Fibroblast of lung (primary cell): ENCODE measurements around the gene IQSEC3. TPM values are rescaled to one million over a fixed set of nuclear protein-coding genes. Genes with fewer than 3 reads are reported as not detected.
A peak's percentile ranks its signal among the peaks of the same experiment; 100 is the strongest.

ENCODE experiments used
- DNase-seq, 2 donors: peaks; one replicate each; pipeline versions ENCODE4 v3.0.0 to v3.0.0-alpha.2; 2010; ENCODE audit warnings: low read depth in 2 of 2
- H2AFZ ChIP-seq: 2 replicates; pipeline ENCODE4 v1.5.1; 2012; ENCODE audit warnings: low read length, control low read depth, inconsistent platforms
- H3K27ac ChIP-seq: 2 replicates; pipeline ENCODE4 v1.5.1; 2011; ENCODE audit warnings: low read length, control low read depth; ENCODE audit not compliant: insufficient read depth
- H3K27me3 ChIP-seq: 2 replicates; pipeline ENCODE4 v1.5.1; 2011; ENCODE audit warnings: mild to moderate bottlenecking, low read length; ENCODE audit not compliant: control insufficient read depth, insufficient read depth
- H3K36me3 ChIP-seq: 2 replicates; pipeline ENCODE4 v1.5.1; 2011; ENCODE audit warnings: low read length; ENCODE audit not compliant: control insufficient read depth, insufficient read depth
- H3K4me1 ChIP-seq: 2 replicates; pipeline ENCODE4 v1.5.1; 2011; ENCODE audit warnings: low read length; ENCODE audit not compliant: control insufficient read depth, insufficient read depth; ENCODE audit errors: extremely low read depth
- H3K4me2 ChIP-seq: 2 replicates; pipeline ENCODE4 v1.5.1; 2011; ENCODE audit warnings: low read length, control low read depth; ENCODE audit not compliant: insufficient read depth; ENCODE audit errors: extremely low read depth
- H3K4me3 ChIP-seq, 4 experiments: fragments of 200-600 bp in 1 of 4; sonication (generic) in 1 of 4; replicated peaks in 1 of 4; 2 replicates each; pipeline ENCODE4 v1.5.1; 2011 to 2016; ENCODE audit warnings: low read length in 4 of 4, low read depth in 3 of 4, mild to moderate bottlenecking in 3 of 4, control low read depth in 2 of 4, inconsistent platforms in 1 of 4, mixed read lengths in 1 of 4; ENCODE audit not compliant: insufficient read depth in 1 of 4; ENCODE audit errors: control extremely low read depth in 1 of 4
- H3K79me2 ChIP-seq: 2 replicates; pipeline ENCODE4 v1.5.1; 2012; ENCODE audit warnings: mild to moderate bottlenecking, low read length, inconsistent platforms; ENCODE audit not compliant: control insufficient read depth, insufficient read depth
- H3K9ac ChIP-seq: 2 replicates; pipeline ENCODE4 v1.5.1; 2011; ENCODE audit warnings: mild to moderate bottlenecking, low read length, control low read depth; ENCODE audit not compliant: insufficient read depth
- H3K9me3 ChIP-seq: 2 replicates; pipeline ENCODE4 v1.5.1; 2012; ENCODE audit warnings: low read depth, low read length; ENCODE audit not compliant: control insufficient read depth, insufficient read depth
- H4K20me1 ChIP-seq: 2 replicates; pipeline ENCODE4 v1.5.1; 2011; ENCODE audit warnings: low read length; ENCODE audit not compliant: control insufficient read depth, insufficient read depth; ENCODE audit errors: extremely low read depth
- EZH2 ChIP-seq: IDR thresholded peaks from 2 replicates; pipeline ENCODE4 v1.5.1; 2012; ENCODE audit warnings: low read length, control low read depth, mild to moderate bottlenecking; ENCODE audit errors: missing control alignments
- polyA plus RNA-seq, 2 donors: library from polyadenylated mRNA; depleted of rRNA in 1 of 2; stranded (reverse) in 1 of 2; unstranded in 1 of 2; fragments of >200 nt; gene quantifications; 2 replicates each; pipeline ENCODE4 v1.2.1, GENCODE V29; 2011 to 2012; ENCODE audit warnings: missing spikeins in 1 of 2
- total RNA-seq: library from RNA; depleted of rRNA; stranded (reverse); fragments of >200 nt; gene quantifications from 2 replicates; pipeline ENCODE4 v1.2.1, GENCODE V29; 2014
- TF ChIP-seq, protein P1 (sequence below), 2 donors: IDR thresholded peaks in 1 of 2; conservative IDR thresholded peaks in 1 of 2; 1 replicate in 1 of 2; 2 replicates in 1 of 2; pipeline ENCODE4 v1.5.1; 2011 to 2012; ENCODE audit warnings: low read length in 2 of 2, control low read depth in 1 of 2, inconsistent platforms in 1 of 2, low read depth in 1 of 2, mild to moderate bottlenecking in 1 of 2

IQSEC3 gene
- total and polyA plus RNA-seq, 2 donors (not counting 1 experiment from before 2014, with no cell fraction given), result 0.14 to 1.3 TPM

DNA sequence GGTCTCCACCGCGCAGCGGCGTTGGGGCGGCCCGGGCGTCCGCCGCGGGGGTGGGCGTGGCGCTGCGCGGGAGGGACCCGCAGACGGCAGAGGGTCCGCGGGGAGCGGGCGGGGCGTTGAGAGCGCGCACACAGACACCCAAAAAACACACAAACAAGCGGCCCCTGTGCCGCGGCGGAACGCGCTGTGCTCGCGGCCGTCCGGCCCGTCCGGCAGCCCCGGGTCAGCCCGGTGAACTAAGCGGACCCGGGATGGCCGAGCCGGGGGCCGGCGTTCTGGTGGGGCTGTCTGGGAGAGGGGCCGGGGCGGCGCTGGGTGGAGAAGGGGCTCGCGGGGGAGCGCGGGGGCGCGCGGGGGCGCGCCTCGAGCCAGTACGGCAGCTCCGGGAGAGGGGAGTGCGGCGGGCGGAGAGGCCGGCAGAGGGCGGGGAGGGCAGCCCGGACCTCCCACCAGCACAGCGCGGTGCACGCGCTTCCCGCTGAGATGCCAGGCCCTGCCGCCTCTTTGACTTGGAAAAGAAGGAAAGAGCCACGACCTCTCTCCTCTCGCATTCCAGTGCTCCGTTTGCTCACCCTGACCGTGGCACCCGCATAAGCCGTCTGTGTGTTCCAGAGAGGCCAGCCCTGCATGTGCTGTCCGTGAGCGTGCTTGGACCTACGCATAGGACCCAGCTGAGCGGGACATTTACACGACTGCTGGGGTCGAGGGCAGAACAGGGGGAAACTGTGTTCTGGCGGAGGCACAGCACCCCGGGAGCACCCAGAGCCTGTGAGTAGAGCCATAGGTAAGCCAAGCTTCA, 137.1 kb downstream of the IQSEC3 start:
- no peak overlapping the region for H2AFZ ChIP-seq
- H3K4me3 ChIP-seq, result peak overlapping the region in 2 of 4 experiments; percentile 37 to 40
- no peaks in the 10 kb centered on the region for H3K36me3 ChIP-seq
- H3K9me3 ChIP-seq, result no peaks in the 10 kb centered on the region
- H3K9ac ChIP-seq, result no peak overlapping the region
- no peaks in the 10 kb centered on the region for H3K4me1 ChIP-seq
- H3K4me2 ChIP-seq, result peak overlapping the region; percentile 25
- H3K27me3 ChIP-seq, result peaks cover 22% of the 10 kb centered on the region
- DNase-seq, result no peak
- no peak overlapping the region for H3K27ac ChIP-seq
- H3K79me2 ChIP-seq, result no peaks in the 10 kb centered on the region
- TF ChIP-seq, protein P1, sequence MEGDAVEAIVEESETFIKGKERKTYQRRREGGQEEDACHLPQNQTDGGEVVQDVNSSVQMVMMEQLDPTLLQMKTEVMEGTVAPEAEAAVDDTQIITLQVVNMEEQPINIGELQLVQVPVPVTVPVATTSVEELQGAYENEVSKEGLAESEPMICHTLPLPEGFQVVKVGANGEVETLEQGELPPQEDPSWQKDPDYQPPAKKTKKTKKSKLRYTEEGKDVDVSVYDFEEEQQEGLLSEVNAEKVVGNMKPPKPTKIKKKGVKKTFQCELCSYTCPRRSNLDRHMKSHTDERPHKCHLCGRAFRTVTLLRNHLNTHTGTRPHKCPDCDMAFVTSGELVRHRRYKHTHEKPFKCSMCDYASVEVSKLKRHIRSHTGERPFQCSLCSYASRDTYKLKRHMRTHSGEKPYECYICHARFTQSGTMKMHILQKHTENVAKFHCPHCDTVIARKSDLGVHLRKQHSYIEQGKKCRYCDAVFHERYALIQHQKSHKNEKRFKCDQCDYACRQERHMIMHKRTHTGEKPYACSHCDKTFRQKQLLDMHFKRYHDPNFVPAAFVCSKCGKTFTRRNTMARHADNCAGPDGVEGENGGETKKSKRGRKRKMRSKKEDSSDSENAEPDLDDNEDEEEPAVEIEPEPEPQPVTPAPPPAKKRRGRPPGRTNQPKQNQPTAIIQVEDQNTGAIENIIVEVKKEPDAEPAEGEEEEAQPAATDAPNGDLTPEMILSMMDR (conservative IDR thresholded peaks at IDR 0.05 in 1 of 2, IDR thresholded peaks at IDR 0.05 in 1 of 2; ENCODE audit: low read depth in 1 of 2, low read length in 2 of 2), result no peak
- TF ChIP-seq EZH2, result no peak
- H4K20me1 ChIP-seq, result no peaks in the 10 kb centered on the region

DNA sequence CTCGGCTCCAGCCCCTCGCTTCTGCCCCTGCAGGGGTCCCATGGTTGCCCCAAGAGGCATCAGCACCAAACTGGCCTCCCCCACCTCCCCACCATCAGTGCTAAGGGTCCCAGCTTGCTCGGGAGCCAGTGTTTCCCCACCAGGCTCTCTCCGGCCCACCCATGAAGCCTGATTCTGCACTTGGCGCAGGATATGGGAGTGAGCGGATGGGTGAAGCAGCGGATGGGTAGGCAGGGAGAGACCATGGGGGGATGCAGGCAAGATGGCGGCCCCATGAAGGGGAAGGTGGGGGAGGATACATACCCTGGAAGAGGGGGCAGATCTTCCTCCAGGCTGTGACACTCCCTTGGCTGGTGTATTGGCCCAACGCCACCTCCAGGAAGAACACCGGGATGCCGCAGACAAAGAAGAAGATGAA, 137.7 kb downstream of the IQSEC3 start:
- no peaks in the 10 kb centered on the region for H4K20me1 ChIP-seq
- H3K27me3 ChIP-seq, result peaks cover 22% of the 10 kb centered on the region
- no peaks in the 10 kb centered on the region for H3K9me3 ChIP-seq
- no peak overlapping the region for H3K4me3 ChIP-seq
- TF ChIP-seq EZH2, result no peak
- TF ChIP-seq, protein P1 (conservative IDR thresholded peaks at IDR 0.05 in 1 of 2, IDR thresholded peaks at IDR 0.05 in 1 of 2; ENCODE audit: low read depth in 1 of 2, low read length in 2 of 2), result no peak
- no peak overlapping the region for H2AFZ ChIP-seq
- H3K4me1 ChIP-seq, result no peaks in the 10 kb centered on the region
- H3K79me2 ChIP-seq, result no peaks in the 10 kb centered on the region
- no peaks in the 10 kb centered on the region for H3K36me3 ChIP-seq
- H3K9ac ChIP-seq, result no peak overlapping the region
- no peak for DNase-seq
- H3K27ac ChIP-seq, result no peak overlapping the region
- no peak overlapping the region for H3K4me2 ChIP-seq

DNA sequence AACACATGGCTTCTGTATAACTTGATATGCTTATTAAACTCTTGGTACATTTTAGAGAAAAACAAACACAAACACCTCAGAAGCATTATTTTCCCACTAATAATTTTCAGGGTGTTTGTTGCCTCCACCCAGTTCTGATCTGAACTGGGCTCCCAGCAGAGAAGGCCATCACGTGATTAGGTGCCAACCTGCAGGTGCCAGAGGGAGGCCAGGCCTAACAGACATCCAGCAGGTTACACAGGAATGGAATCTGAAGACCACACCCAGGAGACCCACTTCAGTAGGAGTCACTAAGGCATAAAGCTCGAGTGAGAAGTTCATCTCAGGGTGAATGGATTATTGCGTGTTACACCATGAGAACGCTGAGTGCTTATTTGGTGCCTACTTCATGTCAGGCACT, 138.5 kb downstream of the IQSEC3 start:
- TF ChIP-seq EZH2, result no peak
- TF ChIP-seq, protein P1 (conservative IDR thresholded peaks at IDR 0.05 in 1 of 2, IDR thresholded peaks at IDR 0.05 in 1 of 2; ENCODE audit: low read depth in 1 of 2, low read length in 2 of 2), result no peak
- no peak overlapping the region for H3K27ac ChIP-seq

More for the DNA sequence above, 138.5 kb downstream of the IQSEC3 start:
- Histone ChIP-seq H2AFZ (no peak overlapping the region), H3K4me3 (no peak overlapping the region), H4K20me1 (no peaks in the 10 kb centered on the region), H3K36me3 (no peaks in the 10 kb centered on the region), H3K27me3 (peaks cover 24% of the 10 kb centered on the region), H3K4me1 (no peaks in the 10 kb centered on the region), H3K79me2 (no peaks in the 10 kb centered on the region), H3K4me2 (no peak overlapping the region), H3K9ac (no peak overlapping the region), H3K9me3 (no peaks in the 10 kb centered on the region)
- DNase-seq, result no peak
